CD4-positive, alpha-beta T cell (primary cell): ENCODE data around the gene TUBA4B. TPM values are rescaled to one million over a fixed set of nuclear protein-coding genes. Genes with fewer than 3 reads are reported as not detected.

Experiments used
- ATAC-seq: fragments of 200-7000 bp; cut with Tn5 transposase; one replicate; pipeline ENCODE4 v1.10.0; 2022; ENCODE audit warnings: mild to moderate bottlenecking; ENCODE audit not compliant: poor library complexity
- CTCF ChIA-PET: fragments of 350-600 bp; sonication (Branson Sonifier 250); formaldehyde crosslinking; loops from one replicate; lab custom pipeline; 2021; ENCODE audit warnings: antibody characterized with exemption, inconsistent platforms; lab: Charles Lee
- POLR2A ChIA-PET: fragments of 350-600 bp; sonication (Branson Sonifier 250); formaldehyde crosslinking; loops from one replicate; lab custom pipeline; 2021; ENCODE audit warnings: antibody characterized with exemption, inconsistent platforms; lab: Charles Lee
- DNase-seq, 14 experiments: peaks; one replicate each; pipeline ENCODE4 v3.0.0-alpha.2; 2013 to 2020; ENCODE audit warnings: mixed read lengths in 2 of 14
- H3K27ac ChIP-seq, 2 donors: one replicate each; pipeline versions ENCODE4 v1.5.1 to v1.7.0; 2013; ENCODE audit warnings: low read length in 2 of 2, low read depth in 1 of 2, mild to moderate bottlenecking in 1 of 2
- H3K27me3 ChIP-seq, 2 experiments: 1 replicate in 1 of 2; 2 replicates in 1 of 2; pipeline versions ENCODE4 v1.6.1 to v1.7.0; 2013; ENCODE audit warnings: low read length in 2 of 2, control low read depth in 1 of 2, mild to moderate bottlenecking in 1 of 2, moderate library complexity in 1 of 2; ENCODE audit not compliant: insufficient read depth in 2 of 2, control insufficient read depth in 1 of 2
- H3K36me3 ChIP-seq: one replicate; pipeline ENCODE4 v1.6.1; 2013; ENCODE audit warnings: low read length, control low read depth; ENCODE audit not compliant: insufficient read depth
- H3K4me1 ChIP-seq: one replicate; pipeline ENCODE4 v1.6.1; 2013; ENCODE audit warnings: low read length, control low read depth; ENCODE audit not compliant: insufficient read depth
- H3K4me3 ChIP-seq: one replicate; pipeline ENCODE4 v1.5.1; 2013; ENCODE audit warnings: mild to moderate bottlenecking, low read length, moderate library complexity
- H3K9me3 ChIP-seq, 2 experiments: 1 replicate in 1 of 2; 2 replicates in 1 of 2; pipeline versions ENCODE4 v1.6.1 to v1.7.0; 2013; ENCODE audit warnings: low read length in 2 of 2, mild to moderate bottlenecking in 2 of 2, control low read depth in 1 of 2, moderate library complexity in 1 of 2; ENCODE audit not compliant: control insufficient read depth in 1 of 2, insufficient read depth in 1 of 2
- H3K27ac Mint-ChIP-seq: one replicate; pipeline ENCODE4 v1.8.0; 2020; ENCODE audit warnings: mixed read lengths
- H3K27me3 Mint-ChIP-seq: one replicate; pipeline ENCODE4 v1.8.0; 2021; ENCODE audit warnings: mixed read lengths
- H3K36me3 Mint-ChIP-seq: one replicate; pipeline ENCODE4 v1.8.0; 2021; ENCODE audit warnings: low read depth, mixed read lengths
- H3K4me1 Mint-ChIP-seq: one replicate; pipeline ENCODE4 v1.8.0; 2021; ENCODE audit warnings: low read depth, mixed read lengths
- H3K4me3 Mint-ChIP-seq: one replicate; pipeline ENCODE4 v1.8.0; 2020; ENCODE audit warnings: mild to moderate bottlenecking, mixed read lengths
- H3K9me3 Mint-ChIP-seq: one replicate; pipeline ENCODE4 v1.8.0; 2020; ENCODE audit warnings: mixed read lengths
- intact Hi-C, 2 experiments: fragments of 100-400 bp; cut with DNase I in 1 of 2; cut with micrococcal nuclease in 1 of 2; formaldehyde crosslinking; loops; one replicate each; pipeline versions ENCODE4 v1.15.1 to v1.9.0; 2023 to 2025; cut with DNase I, micrococcal nuclease
- total RNA-seq, 174 experiments: library from RNA in 2 of 174; stranded (reverse) in 2 of 174; gene quantifications; one replicate each; pipeline ENCODE4 v1.2.3 and lab custom pipeline; 2021 to 2026
- TF ChIP-seq, protein P1 (sequence below): fragments of 200-600 bp; IDR thresholded peaks from one replicate; pipeline ENCODE4 v1.8.0; 2022; ENCODE audit warnings: antibody characterized with exemption, mild to moderate bottlenecking

Gene TUBA4B
- total RNA-seq, 2 experiments from 2014 or later = not detected

- Mint-ChIP-seq H3K4me3 (no peak overlapping the region), H3K27ac (no peak overlapping the region)
- POLR2A ChIA-PET = interaction anchor here (1.0 to 1.4 kb wide), 3 partner anchors 20 to 140 kb away, joined by 3 to 5 read pairs (median 3); partner anchors contain the start of genes CNPPD1 and DNAJB2
These were observed 46.3 kb downstream of the TUBA4B start for GRCh38 chr2:219299372-219299760.

GRCh38 chr2:219300022-219300421, 47.0 kb downstream of the TUBA4B start:
- TF ChIP-seq, protein P1, sequence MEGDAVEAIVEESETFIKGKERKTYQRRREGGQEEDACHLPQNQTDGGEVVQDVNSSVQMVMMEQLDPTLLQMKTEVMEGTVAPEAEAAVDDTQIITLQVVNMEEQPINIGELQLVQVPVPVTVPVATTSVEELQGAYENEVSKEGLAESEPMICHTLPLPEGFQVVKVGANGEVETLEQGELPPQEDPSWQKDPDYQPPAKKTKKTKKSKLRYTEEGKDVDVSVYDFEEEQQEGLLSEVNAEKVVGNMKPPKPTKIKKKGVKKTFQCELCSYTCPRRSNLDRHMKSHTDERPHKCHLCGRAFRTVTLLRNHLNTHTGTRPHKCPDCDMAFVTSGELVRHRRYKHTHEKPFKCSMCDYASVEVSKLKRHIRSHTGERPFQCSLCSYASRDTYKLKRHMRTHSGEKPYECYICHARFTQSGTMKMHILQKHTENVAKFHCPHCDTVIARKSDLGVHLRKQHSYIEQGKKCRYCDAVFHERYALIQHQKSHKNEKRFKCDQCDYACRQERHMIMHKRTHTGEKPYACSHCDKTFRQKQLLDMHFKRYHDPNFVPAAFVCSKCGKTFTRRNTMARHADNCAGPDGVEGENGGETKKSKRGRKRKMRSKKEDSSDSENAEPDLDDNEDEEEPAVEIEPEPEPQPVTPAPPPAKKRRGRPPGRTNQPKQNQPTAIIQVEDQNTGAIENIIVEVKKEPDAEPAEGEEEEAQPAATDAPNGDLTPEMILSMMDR = no peak
- POLR2A ChIA-PET = interaction anchor here (1.0 to 1.3 kb wide), 2 partner anchors 21 to 123 kb away, joined by 3 to 5 read pairs; partner anchors contain the start of genes CNPPD1 and DNAJB2

More at GRCh38 chr2:219299372-219299760, 46.3 kb downstream of the TUBA4B start:
- ATAC-seq (no peak), DNase-seq (peak in 1 of 14 experiments; percentile 26)
- intact Hi-C loops = loop anchor here (2.0 to 10.0 kb wide), 5 partner anchors 88 to 245 kb away; partner anchors contain the start of genes CHPF (in 1 of the 2), CNPPD1 (in 1 of the 2), DNPEP (in 1 of the 2) and RETREG2 (in 1 of the 2)
- Histone ChIP-seq H3K4me1 (peaks cover 28% of the 10 kb centered on the region), H3K4me3 (no peak overlapping the region), H3K36me3 (no peaks in the 10 kb centered on the region), H3K27ac (no peak overlapping the region), H3K27me3 (peaks cover 9 to 14% of the 10 kb centered on the region in 2 experiments), H3K9me3 (peaks cover 0 to 6% of the 10 kb centered on the region in 2 experiments)
- TF ChIP-seq, protein P1 = no peak
- H3K36me3 Mint-ChIP-seq = no peaks in the 10 kb centered on the region
- CTCF ChIA-PET = interaction anchor here (0.8 to 1.4 kb wide), 6 partner anchors 20 to 145 kb away, joined by 3 to 5 read pairs (median 3); partner anchors contain the start of genes ANKZF1, ATG9A, DNAJB2 and NHEJ1
- peaks cover 29% of the 10 kb centered on the region for H3K4me1 Mint-ChIP-seq
- H3K27me3 Mint-ChIP-seq = peaks cover 41% of the 10 kb centered on the region
- H3K9me3 Mint-ChIP-seq = no peaks in the 10 kb centered on the region

DNA sequence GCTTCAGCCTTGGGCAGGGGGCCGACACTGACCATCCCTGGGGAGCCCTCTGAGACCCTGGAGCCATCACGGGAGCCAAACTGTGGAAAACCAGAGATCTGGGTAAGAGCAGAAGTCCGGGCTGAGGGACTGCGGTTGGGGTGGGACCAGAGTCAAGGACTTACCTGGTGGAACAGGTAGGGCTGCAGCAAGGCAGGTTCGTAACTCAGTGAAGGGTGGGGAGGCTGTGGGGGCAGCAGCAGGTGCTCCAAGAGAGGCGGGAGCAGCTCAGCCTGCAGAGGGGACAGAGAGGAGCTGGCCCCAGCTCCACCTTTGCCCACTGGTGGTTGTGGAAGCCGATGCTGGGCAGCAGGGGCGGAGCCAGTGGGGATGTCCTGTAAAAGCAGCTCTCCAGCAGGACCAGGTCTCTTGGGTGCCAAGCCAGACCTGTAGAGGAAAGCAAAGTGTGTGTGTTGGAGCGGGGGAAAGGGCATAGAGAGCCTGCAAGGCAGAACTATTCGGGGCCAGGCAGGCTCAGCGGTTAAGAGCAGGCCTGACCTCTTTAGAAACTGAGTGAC, 49.4 kb downstream of the TUBA4B start:
- TF ChIP-seq, protein P1 = no peak
- DNase-seq (no peak), ATAC-seq (no peak)
- peaks cover 16 to 18% of the 10 kb centered on the region in 2 experiments for H3K27me3 ChIP-seq
- H3K36me3 Mint-ChIP-seq = no peaks in the 10 kb centered on the region
- intact Hi-C loops = loop anchor here in 1 of 2 experiments (10.0 kb wide), 1 partner anchor 338 kb away; no protein-coding TSS in a partner anchor
- peaks cover 8% of the 10 kb centered on the region for H3K4me1 ChIP-seq
- ChIA-PET POLR2A (no interaction called here), CTCF (no interaction called here)
- no peaks in the 10 kb centered on the region for H3K9me3 Mint-ChIP-seq
- peaks cover 6% of the 10 kb centered on the region for H3K4me1 Mint-ChIP-seq
- H3K27ac ChIP-seq = no peak overlapping the region
- no peak overlapping the region for H3K4me3 ChIP-seq
- no peak overlapping the region for H3K4me3 Mint-ChIP-seq
- H3K9me3 ChIP-seq = peaks cover 0 to 9% of the 10 kb centered on the region in 2 experiments
- H3K36me3 ChIP-seq = no peaks in the 10 kb centered on the region
- H3K27ac Mint-ChIP-seq = no peak overlapping the region
- peaks cover 65% of the 10 kb centered on the region for H3K27me3 Mint-ChIP-seq

More at GRCh38 chr2:219300022-219300421, 47.0 kb downstream of the TUBA4B start:
- H3K4me3 Mint-ChIP-seq = no peak overlapping the region
- Histone ChIP-seq H3K36me3 (no peaks in the 10 kb centered on the region), H3K4me3 (no peak overlapping the region), H3K27ac (no peak overlapping the region), H3K4me1 (peaks cover 22% of the 10 kb centered on the region), H3K9me3 (peaks cover 0 to 6% of the 10 kb centered on the region in 2 experiments), H3K27me3 (peaks cover 12 to 14% of the 10 kb centered on the region in 2 experiments)
- no peak overlapping the region for H3K27ac Mint-ChIP-seq
- peak in 1 of 14 experiments; percentile 11 for DNase-seq
- CTCF ChIA-PET = interaction anchor here (0.8 to 1.3 kb wide), 4 partner anchors 48 to 261 kb away, joined by 3 to 4 read pairs (median 3); partner anchors contain the start of gene NHEJ1
- no peaks in the 10 kb centered on the region for H3K9me3 Mint-ChIP-seq
- peaks cover 48% of the 10 kb centered on the region for H3K27me3 Mint-ChIP-seq
- intact Hi-C loops = loop anchor here in 1 of 2 experiments (10.0 kb wide), 1 partner anchor 335 kb away; no protein-coding TSS in a partner anchor
- no peaks in the 10 kb centered on the region for H3K36me3 Mint-ChIP-seq
- ATAC-seq = no peak
- peaks cover 26% of the 10 kb centered on the region for H3K4me1 Mint-ChIP-seq
